Measurements from ENCODE around the gene FIBP.
"Not testable (repeated sequence)": the region's sequence is repeated elsewhere in the genome, so short reads cannot be mapped to it uniquely, and the experiment has no call there.

DNA sequence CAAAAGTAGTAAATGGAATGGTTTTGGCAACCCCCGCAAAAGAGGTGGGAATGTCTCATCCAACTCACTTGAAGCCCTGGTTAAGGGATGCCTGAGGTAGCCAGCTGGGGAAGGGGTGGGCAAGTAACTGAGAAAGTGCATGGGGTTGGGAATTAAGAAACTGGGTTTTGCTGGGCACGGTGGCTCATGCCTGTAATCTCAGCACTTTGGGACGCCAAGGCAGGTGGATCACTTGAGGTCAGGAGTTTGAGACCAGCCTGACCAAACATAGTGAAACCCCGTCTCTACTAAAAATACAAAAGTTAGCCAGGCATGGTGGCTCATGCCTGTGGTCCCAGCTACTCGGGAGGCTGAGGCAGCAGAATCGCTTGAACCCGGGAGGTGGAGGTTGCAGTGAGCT lies 39.6 kb downstream of the FIBP start:
- TF ChIP-seq CTCF (IDR thresholded peaks at IDR 0.05 in 4 of 5, conservative IDR thresholded peaks at IDR 0.05 in 1 of 5); POLR2A (IDR thresholded peaks at IDR 0.05): not testable (repeated sequence)
